H9 (cell line): Measurements from ENCODE around the gene FAM72C. TPM values are rescaled to one million over a fixed set of nuclear protein-coding genes. Genes with fewer than 3 reads are reported as not detected.
"Not testable (repeated sequence)": the region's sequence is repeated elsewhere in the genome, so short reads cannot be mapped to it uniquely, and the experiment has no call there.

Experiments
- DNase-seq: peaks from one replicate; pipeline ENCODE4 v3.0.0-alpha.2; 2017
- H2AFZ ChIP-seq: one replicate; pipeline ENCODE4 v1.6.1; 2013; ENCODE audit warnings: mild to moderate bottlenecking, low read length, control low read depth, moderate library complexity
- H2AK5ac ChIP-seq: 2 replicates; pipeline ENCODE4 v1.6.1; 2013; ENCODE audit warnings: low read length, control low read depth, mixed read lengths; ENCODE audit not compliant: insufficient read length
- H2BK120ac ChIP-seq: one replicate; pipeline ENCODE4 v1.6.1; 2013; ENCODE audit warnings: low read depth, mild to moderate bottlenecking, low read length, control low read depth, inconsistent platforms; ENCODE audit not compliant: poor library complexity, severe bottlenecking
- H2BK12ac ChIP-seq: 2 replicates; pipeline ENCODE4 v1.6.1; 2013; ENCODE audit warnings: low read length, control low read depth, mixed read lengths, low read depth; ENCODE audit not compliant: insufficient read length
- H2BK15ac ChIP-seq: 2 replicates; pipeline ENCODE4 v1.6.1; 2013; ENCODE audit warnings: low read depth, low read length, control low read depth
- H2BK20ac ChIP-seq: one replicate; pipeline ENCODE4 v1.6.1; 2013; ENCODE audit warnings: low read depth, mild to moderate bottlenecking, low read length, control low read depth, inconsistent platforms; ENCODE audit not compliant: poor library complexity, severe bottlenecking
- H2BK5ac ChIP-seq: 2 replicates; pipeline ENCODE4 v1.6.1; 2013; ENCODE audit warnings: low read length, control low read depth, mixed read lengths; ENCODE audit not compliant: insufficient read length
- H3K14ac ChIP-seq: 2 replicates; pipeline ENCODE4 v1.6.1; 2013; ENCODE audit warnings: low read length, control low read depth; ENCODE audit not compliant: insufficient read depth
- H3K18ac ChIP-seq: 2 replicates; pipeline ENCODE4 v1.6.1; 2013; ENCODE audit warnings: low read depth, mild to moderate bottlenecking, mixed read lengths, low read length, control low read depth; ENCODE audit not compliant: insufficient read length
- H3K23ac ChIP-seq: 2 replicates; pipeline ENCODE4 v1.6.1; 2013; ENCODE audit warnings: low read length, control low read depth, mixed read lengths, low read depth; ENCODE audit not compliant: insufficient read length
- H3K23me2 ChIP-seq: 2 replicates; pipeline ENCODE4 v1.6.1; 2013; ENCODE audit warnings: low read depth, mild to moderate bottlenecking, mixed read lengths, low read length, control low read depth; ENCODE audit not compliant: insufficient read length, poor library complexity, severe bottlenecking
- H3K27ac ChIP-seq: 2 replicates; pipeline ENCODE4 v1.5.1; 2013; ENCODE audit warnings: low read length, control low read depth, mixed read lengths, low read depth; ENCODE audit not compliant: insufficient read length
- H3K27me3 ChIP-seq: 2 replicates; pipeline ENCODE4 v1.6.1; 2013; ENCODE audit warnings: low read length, control low read depth, inconsistent platforms; ENCODE audit not compliant: insufficient read depth
- H3K4ac ChIP-seq: 2 replicates; pipeline ENCODE4 v1.6.1; 2013; ENCODE audit warnings: low read depth, mild to moderate bottlenecking, control low read depth, inconsistent platforms, low read length, moderate library complexity
- H3K4me1 ChIP-seq: 2 replicates; pipeline ENCODE4 v1.6.1; 2013; ENCODE audit warnings: low read length, control low read depth, inconsistent platforms; ENCODE audit not compliant: insufficient read depth
- H3K4me2 ChIP-seq: 2 replicates; pipeline ENCODE4 v1.6.1; 2013; ENCODE audit warnings: low read length, control low read depth, mixed read lengths; ENCODE audit not compliant: insufficient read length, insufficient read depth
- H3K56ac ChIP-seq: 2 replicates; pipeline ENCODE4 v1.6.1; 2013; ENCODE audit warnings: low read depth, mild to moderate bottlenecking, mixed read lengths, low read length, control low read depth; ENCODE audit not compliant: insufficient read length
- H3K79me1 ChIP-seq: 2 replicates; pipeline ENCODE4 v1.6.1; 2013; ENCODE audit warnings: low read depth, mild to moderate bottlenecking, moderate library complexity, low read length, control low read depth, inconsistent platforms; ENCODE audit not compliant: insufficient read depth, poor library complexity, severe bottlenecking
- H3K79me2 ChIP-seq: 2 replicates; pipeline ENCODE4 v1.6.1; 2013; ENCODE audit warnings: low read length, control low read depth, inconsistent platforms; ENCODE audit not compliant: insufficient read depth
- H3K9ac ChIP-seq: 2 replicates; pipeline ENCODE4 v1.6.1; 2013; ENCODE audit warnings: low read length, control low read depth, mixed read lengths; ENCODE audit not compliant: insufficient read length; ENCODE audit errors: extremely low read depth
- H3K9me3 ChIP-seq: one replicate; pipeline ENCODE4 v1.6.1; 2013; ENCODE audit warnings: low read depth, low read length, inconsistent platforms; ENCODE audit not compliant: control insufficient read depth
- H3T11ph ChIP-seq: one replicate; pipeline ENCODE4 v1.6.1; 2013; ENCODE audit warnings: mild to moderate bottlenecking, low read length, control low read depth, inconsistent platforms
- H4K20me1 ChIP-seq: one replicate; pipeline ENCODE4 v1.6.1; 2013; ENCODE audit not compliant: control insufficient read depth, insufficient read length, insufficient read depth
- H4K5ac ChIP-seq: 2 replicates; pipeline ENCODE4 v1.6.1; 2013; ENCODE audit warnings: low read depth, mild to moderate bottlenecking, mixed read lengths, low read length, control low read depth; ENCODE audit not compliant: insufficient read length
- H4K8ac ChIP-seq: replicated peaks from 2 replicates; pipeline ENCODE4 v1.6.1; 2013; ENCODE audit warnings: low read length, control low read depth, mixed read lengths, low read depth; ENCODE audit not compliant: insufficient read length
- H4K91ac ChIP-seq: 2 replicates; pipeline ENCODE4 v1.6.1; 2013; ENCODE audit warnings: low read depth, mild to moderate bottlenecking, moderate library complexity, mixed read lengths, low read length, control low read depth; ENCODE audit not compliant: insufficient read length
- H3K27ac Mint-ChIP-seq, 3 experiments: 2 replicates in 2 of 3; 3 replicates in 1 of 3; pipeline ENCODE4 v1.8.0; 2020 to 2021; ENCODE audit warnings: mixed read lengths in 3 of 3, mild to moderate bottlenecking in 1 of 3, moderate library complexity in 1 of 3
- H3K27me3 Mint-ChIP-seq: 2 replicates; pipeline ENCODE4 v1.8.0; 2021; ENCODE audit warnings: low read depth, mild to moderate bottlenecking, moderate library complexity, mixed read lengths
- H3K36me3 Mint-ChIP-seq, 3 experiments: 2 replicates in 2 of 3; 3 replicates in 1 of 3; pipeline ENCODE4 v1.8.0; 2020 to 2021; ENCODE audit warnings: low read depth in 3 of 3, mixed read lengths in 3 of 3; ENCODE audit not compliant: insufficient read depth in 1 of 3
- H3K4me1 Mint-ChIP-seq, 2 experiments: 2 replicates each; pipeline ENCODE4 v1.8.0; 2020; ENCODE audit warnings: mixed read lengths in 2 of 2
- H3K4me3 Mint-ChIP-seq, 2 experiments: 2 replicates in 1 of 2; 3 replicates in 1 of 2; pipeline ENCODE4 v1.8.0; 2020 to 2021; ENCODE audit warnings: mild to moderate bottlenecking in 2 of 2, mixed read lengths in 2 of 2, moderate library complexity in 1 of 2
- H3K9me3 Mint-ChIP-seq, 2 experiments: 2 replicates in 1 of 2; 3 replicates in 1 of 2; pipeline ENCODE4 v1.8.0; 2020; ENCODE audit warnings: mild to moderate bottlenecking in 2 of 2, mixed read lengths in 2 of 2, moderate library complexity in 1 of 2
- WGBS: extraction: QIAGEN DNeasy Blood & Tissue Kit; methylation state at CpG from one replicate; pipeline ENCODE4 v1.1.7; 2013; ENCODE audit warnings: missing lambda C conversion rate, low lambda C conversion rate, mixed read lengths; ENCODE audit not compliant: insufficient read length; ENCODE audit errors: extremely low coverage; 5-methylcytosine and 5-hydroxymethylcytosine counted together
- total RNA-seq: library from RNA; stranded (reverse); gene quantifications from 2 replicates; pipeline ENCODE4 v1.2.1, GENCODE V29; 2021

FAM72C gene
- total RNA-seq, 1 experiment from 2014 or later: 3.5 TPM

DNA sequence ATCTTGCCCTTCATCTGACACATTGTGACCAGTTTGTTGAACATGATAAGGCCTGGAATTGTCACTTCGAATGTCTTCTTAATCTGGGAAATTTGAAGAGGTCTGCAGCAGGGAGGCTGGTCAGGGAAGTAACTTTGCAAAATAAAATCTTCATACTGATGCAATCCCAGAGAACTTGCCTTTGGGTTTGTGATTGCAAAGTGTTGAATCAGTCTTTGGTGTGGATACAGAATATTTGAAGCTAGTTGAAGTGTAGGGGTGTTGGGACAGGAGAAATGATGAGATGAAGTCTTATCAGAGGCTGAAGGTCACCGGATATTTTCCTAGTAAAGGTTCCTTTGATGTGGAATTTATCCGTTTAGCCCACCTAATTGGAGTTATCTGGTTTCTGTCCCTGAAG lies 42.7 kb upstream of the FAM72C start:
- H3K4me1 ChIP-seq, H2BK120ac ChIP-seq, H3K23me2 ChIP-seq, H3T11ph ChIP-seq, H2BK12ac ChIP-seq, H2BK20ac ChIP-seq, H3K27me3 Mint-ChIP-seq, H3K79me1 ChIP-seq, H2AFZ ChIP-seq, H3K4me1 Mint-ChIP-seq, H4K91ac ChIP-seq, H3K9ac ChIP-seq, H3K4me3 Mint-ChIP-seq, H3K14ac ChIP-seq, H3K27ac Mint-ChIP-seq, H3K79me2 ChIP-seq, H4K20me1 ChIP-seq, H3K18ac ChIP-seq, H3K56ac ChIP-seq, H3K27me3 ChIP-seq, H2BK5ac ChIP-seq, H2BK15ac ChIP-seq, H3K4me2 ChIP-seq, H4K5ac ChIP-seq, H3K4ac ChIP-seq, H2AK5ac ChIP-seq, H3K36me3 Mint-ChIP-seq, H3K9me3 Mint-ChIP-seq, H4K8ac ChIP-seq, DNase-seq, H3K9me3 ChIP-seq, H3K23ac ChIP-seq, H3K27ac ChIP-seq: not testable (repeated sequence)
- no CpG with 5 or more reads among the region's 3 CpGs for WGBS

- H3K9me3 Mint-ChIP-seq: not testable (repeated sequence)
These were observed 42.3 kb upstream of the FAM72C start for GRCh38 chr1:144014121-144014520.

More at GRCh38 chr1:144014121-144014520, 42.3 kb upstream of the FAM72C start:
- not testable (repeated sequence) for H3K9me3 ChIP-seq, H3K14ac ChIP-seq, H4K5ac ChIP-seq, H3K79me2 ChIP-seq, H3K36me3 Mint-ChIP-seq, H2BK5ac ChIP-seq, H3K27ac Mint-ChIP-seq, H4K20me1 ChIP-seq, H4K8ac ChIP-seq, H3K18ac ChIP-seq, H2AK5ac ChIP-seq, H2BK20ac ChIP-seq, DNase-seq, H3T11ph ChIP-seq, H2BK120ac ChIP-seq, H3K4me2 ChIP-seq, H2BK15ac ChIP-seq, H3K4me3 Mint-ChIP-seq, H3K27me3 Mint-ChIP-seq, H3K27me3 ChIP-seq, H3K23ac ChIP-seq, H3K4me1 Mint-ChIP-seq, H2AFZ ChIP-seq, H3K56ac ChIP-seq, H3K4ac ChIP-seq, H3K79me1 ChIP-seq, H2BK12ac ChIP-seq, H3K9ac ChIP-seq, H4K91ac ChIP-seq, H3K4me1 ChIP-seq, H3K23me2 ChIP-seq, H3K27ac ChIP-seq
- no CpG with 5 or more reads among the region's 4 CpGs for WGBS
